Measurements from ENCODE around the gene ATF7.
"Not testable (repeated sequence)": the region's sequence is repeated elsewhere in the genome, so short reads cannot be mapped to it uniquely, and the experiment has no call there.

The ATF7 gene

GRCh38 chr12:53602176-53602864, 23.9 kb downstream of the ATF7 start:
- Histone ChIP-seq H3K27ac (replicated peaks) (no peak overlapping the region), H3K27me3 (ENCODE audit: insufficient read depth, poor library complexity, severe bottlenecking) (no peaks in the 10 kb centered on the region), H3K4me3 (replicated peaks; ENCODE audit: insufficient read depth, low read length) (no peak overlapping the region)
- no peak for TF ChIP-seq SPI1 (IDR thresholded peaks at IDR 0.05; ENCODE audit: borderline replicate concordance, low read depth)
- DNase-seq (ENCODE audit: low read depth in 1 of 2, low spot score in 1 of 2): no peak

GRCh38 chr12:53601296-53601847, 24.8 kb downstream of the ATF7 start:
- no peak for DNase-seq (ENCODE audit: low read depth in 1 of 2, low spot score in 1 of 2)
- Histone ChIP-seq H3K4me3 (replicated peaks; ENCODE audit: insufficient read depth, low read length) (no peak overlapping the region), H3K27me3 (ENCODE audit: insufficient read depth, poor library complexity, severe bottlenecking) (no peaks in the 10 kb centered on the region), H3K27ac (replicated peaks) (no peak overlapping the region)
- TF ChIP-seq REST (IDR thresholded peaks at IDR 0.05; ENCODE audit: insufficient replicate concordance, low read depth): no peak

GRCh38 chr12:53600490-53601295, 25.5 kb downstream of the ATF7 start:
- DNase-seq (ENCODE audit: low read depth in 1 of 2, low spot score in 1 of 2): no peak
- no peak overlapping the region for H3K27ac ChIP-seq (replicated peaks)
- H3K27me3 ChIP-seq (ENCODE audit: insufficient read depth, poor library complexity, severe bottlenecking): no peaks in the 10 kb centered on the region
- TF ChIP-seq GABPA (IDR thresholded peaks at IDR 0.05; ENCODE audit: low read depth) (no peak), REST (IDR thresholded peaks at IDR 0.05; ENCODE audit: insufficient replicate concordance, low read depth) (no peak), SPI1 (IDR thresholded peaks at IDR 0.05; ENCODE audit: borderline replicate concordance, low read depth) (no peak), POLR2AphosphoS5 (IDR thresholded peaks at IDR 0.05; ENCODE audit: low read depth) (no peak)
- H3K4me3 ChIP-seq (replicated peaks; ENCODE audit: insufficient read depth, low read length): no peak overlapping the region

GRCh38 chr12:53599579-53599978, 26.6 kb downstream of the ATF7 start:
- Histone ChIP-seq H3K27me3 (ENCODE audit: insufficient read depth, poor library complexity, severe bottlenecking) (no peaks in the 10 kb centered on the region), H3K4me3 (replicated peaks; ENCODE audit: insufficient read depth, low read length) (no peak overlapping the region), H3K27ac (replicated peaks) (no peak overlapping the region)
- DNase-seq (ENCODE audit: low read depth in 1 of 2, low spot score in 1 of 2): no peak
- TF ChIP-seq POLR2AphosphoS5 (IDR thresholded peaks at IDR 0.05; ENCODE audit: low read depth) (no peak), CTCF (IDR thresholded peaks at IDR 0.05; ENCODE audit: insufficient read depth, low read length) (no peak), REST (IDR thresholded peaks at IDR 0.05; ENCODE audit: insufficient replicate concordance, low read depth) (no peak), SPI1 (IDR thresholded peaks at IDR 0.05; ENCODE audit: borderline replicate concordance, low read depth) (no peak), GABPA (IDR thresholded peaks at IDR 0.05; ENCODE audit: low read depth) (no peak)

GRCh38 chr12:53598971-53599370, 27.2 kb downstream of the ATF7 start:
- not testable (repeated sequence) for DNase-seq (ENCODE audit: low read depth in 1 of 2, low spot score in 1 of 2); H3K4me3 ChIP-seq (replicated peaks; ENCODE audit: insufficient read depth, low read length); H3K27me3 ChIP-seq (ENCODE audit: insufficient read depth, poor library complexity, severe bottlenecking); H3K27ac ChIP-seq (replicated peaks)

Measured in HL-60 (cell line).